ENCODE measurements around the gene KRTAP5-3.

DNA sequence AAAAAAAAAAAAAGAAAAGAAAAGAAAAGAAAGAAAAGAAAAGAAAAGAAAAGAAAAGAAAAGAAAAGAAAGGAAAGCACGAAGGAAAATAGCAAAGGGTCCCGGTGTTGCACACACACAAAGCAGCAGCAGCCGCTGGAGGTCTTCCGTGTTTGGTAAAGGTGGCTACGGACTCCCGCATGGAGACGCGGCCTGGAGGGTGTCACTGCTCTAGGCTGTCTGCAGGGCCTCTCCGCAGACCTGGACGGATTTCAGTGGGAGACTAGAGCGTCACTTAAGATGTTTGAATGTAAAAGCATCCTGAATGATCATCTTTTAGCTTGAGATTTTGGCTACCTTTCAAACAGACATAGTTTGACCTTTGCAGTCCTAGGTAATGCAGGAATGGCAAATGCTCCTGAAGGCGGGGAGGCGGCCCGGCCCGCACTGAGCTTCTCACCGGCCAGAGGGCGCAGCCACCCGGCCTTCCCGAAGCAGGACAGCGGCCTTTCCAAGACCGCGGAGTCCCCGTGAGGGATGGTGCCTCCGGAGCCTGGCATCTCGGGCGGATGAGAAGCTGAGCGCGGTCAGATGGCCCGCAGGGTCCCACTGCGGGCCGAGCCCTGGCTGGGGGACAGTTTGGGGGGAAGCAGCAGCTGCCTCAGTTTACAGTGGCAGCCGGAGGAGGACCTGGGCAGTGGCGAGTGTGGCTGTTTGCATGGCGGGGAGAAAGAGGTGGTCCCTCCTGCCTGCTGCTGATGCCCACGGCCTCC is 39.8 kb upstream of the KRTAP5-3 start:
- TF ChIP-seq, protein P1, sequence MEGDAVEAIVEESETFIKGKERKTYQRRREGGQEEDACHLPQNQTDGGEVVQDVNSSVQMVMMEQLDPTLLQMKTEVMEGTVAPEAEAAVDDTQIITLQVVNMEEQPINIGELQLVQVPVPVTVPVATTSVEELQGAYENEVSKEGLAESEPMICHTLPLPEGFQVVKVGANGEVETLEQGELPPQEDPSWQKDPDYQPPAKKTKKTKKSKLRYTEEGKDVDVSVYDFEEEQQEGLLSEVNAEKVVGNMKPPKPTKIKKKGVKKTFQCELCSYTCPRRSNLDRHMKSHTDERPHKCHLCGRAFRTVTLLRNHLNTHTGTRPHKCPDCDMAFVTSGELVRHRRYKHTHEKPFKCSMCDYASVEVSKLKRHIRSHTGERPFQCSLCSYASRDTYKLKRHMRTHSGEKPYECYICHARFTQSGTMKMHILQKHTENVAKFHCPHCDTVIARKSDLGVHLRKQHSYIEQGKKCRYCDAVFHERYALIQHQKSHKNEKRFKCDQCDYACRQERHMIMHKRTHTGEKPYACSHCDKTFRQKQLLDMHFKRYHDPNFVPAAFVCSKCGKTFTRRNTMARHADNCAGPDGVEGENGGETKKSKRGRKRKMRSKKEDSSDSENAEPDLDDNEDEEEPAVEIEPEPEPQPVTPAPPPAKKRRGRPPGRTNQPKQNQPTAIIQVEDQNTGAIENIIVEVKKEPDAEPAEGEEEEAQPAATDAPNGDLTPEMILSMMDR (IDR thresholded peaks at IDR 0.05) = no peak
- no peak for TF ChIP-seq CEBPB (IDR thresholded peaks at IDR 0.05)

Data from A549 (cell line).